ENCODE measurements around the gene CABP1. TPM values are rescaled to one million over a fixed set of nuclear protein-coding genes. Genes with fewer than 3 reads are reported as not detected.

Gene CABP1
- total RNA-seq, 3 donors from 2014 or later: 0.51 to 1.8 (median 1.2) TPM

GRCh38 chr12:120686151-120686689 lies 45.8 kb downstream of the CABP1 start:
- ATAC-seq: peak; percentile 84
- Histone ChIP-seq H3K9me3 (no peaks in the 10 kb centered on the region), H3K4me3 (peak overlapping the region; percentile 81), H3K4me1 (ENCODE audit: low read depth) (peaks cover 13% of the 10 kb centered on the region), H3K36me3 (ENCODE audit: low read depth) (no peaks in the 10 kb centered on the region)
- DNase-seq: peak; percentile 98 to 100 (median 99)
- no peak for TF ChIP-seq CTCF (IDR thresholded peaks at IDR 0.05)
- intact Hi-C loops (cut with DNase I, micrococcal nuclease): no loop called here

GRCh38 chr12:120686690-120687577 lies 46.5 kb downstream of the CABP1 start, which contains the start of gene MLEC:
MLEC (plus strand) TSS chr12:120687149; CDS start chr12:120687297, 148 bp downstream.
- DNase-seq (peak; percentile 98 to 99 (median 99)), ATAC-seq (peak; percentile 86)
- Histone ChIP-seq H3K4me1 (ENCODE audit: low read depth) (peaks cover 20% of the 10 kb centered on the region), H3K36me3 (ENCODE audit: low read depth) (no peaks in the 10 kb centered on the region), H3K4me3 (peak within 1 kb of the TSS; percentile 81), H3K9me3 (no peaks in the 10 kb centered on the region)
- TF ChIP-seq CTCF (IDR thresholded peaks at IDR 0.05): no peak
- intact Hi-C loops (cut with DNase I, micrococcal nuclease): no loop called here

GRCh38 chr12:120687578-120688289 lies 47.3 kb downstream of the CABP1 start:
- TF ChIP-seq CTCF (IDR thresholded peaks at IDR 0.05): no peak
- ATAC-seq: no peak
- peak; percentile 56 to 62 (median 56) for DNase-seq
- intact Hi-C loops (cut with DNase I, micrococcal nuclease): no loop called here
- Histone ChIP-seq H3K4me3 (peak overlapping the region; percentile 81), H3K36me3 (ENCODE audit: low read depth) (no peaks in the 10 kb centered on the region), H3K9me3 (no peaks in the 10 kb centered on the region), H3K4me1 (ENCODE audit: low read depth) (peaks cover 28% of the 10 kb centered on the region)

- Histone ChIP-seq H3K36me3 (ENCODE audit: low read depth) (no peaks in the 10 kb centered on the region), H3K4me3 (peak overlapping the region; percentile 81), H3K4me1 (ENCODE audit: low read depth) (peaks cover 34% of the 10 kb centered on the region), H3K9me3 (no peaks in the 10 kb centered on the region)
- intact Hi-C loops (cut with DNase I, micrococcal nuclease): no loop called here
- peak; percentile 21 for ATAC-seq
- peak in 1 of 3 donors; percentile 71 for DNase-seq
- no peak for TF ChIP-seq CTCF (IDR thresholded peaks at IDR 0.05)
These were observed 48.2 kb downstream of the CABP1 start for GRCh38 chr12:120688527-120689071.

GRCh38 chr12:120689397-120690082 lies 49.1 kb downstream of the CABP1 start:
- TF ChIP-seq CTCF (IDR thresholded peaks at IDR 0.05): no peak
- H3K9me3 ChIP-seq: no peaks in the 10 kb centered on the region
- H3K36me3 ChIP-seq (ENCODE audit: low read depth): no peaks in the 10 kb centered on the region
- no peak overlapping the region for H3K4me3 ChIP-seq
- H3K4me1 ChIP-seq (ENCODE audit: low read depth): peaks cover 34% of the 10 kb centered on the region
- DNase-seq: no peak
- no peak for ATAC-seq
- intact Hi-C loops (cut with DNase I, micrococcal nuclease): no loop called here
